OCI-LY3 (cell line): ENCODE measurements around the gene TRPV6.

ENCODE experiments used
- H2AFZ ChIP-seq: fragments of 200-600, 300-600 bp; shearing (Covaris generic); 2 replicates; pipeline ENCODE4 v1.6.0; 2014; ENCODE audit warnings: antibody characterized with exemption, low read depth, low read length
- H3K27ac ChIP-seq: fragments of 200-600, 300-600 bp; sonication (generic); 2 replicates; pipeline ENCODE4 v1.5.1; 2014; ENCODE audit warnings: mild to moderate bottlenecking, low read length, moderate library complexity, mixed read lengths
- H3K27me3 ChIP-seq: fragments of 200-600, 300-600 bp; sonication (generic); 2 replicates; pipeline ENCODE4 v1.6.1; 2014; ENCODE audit warnings: low read depth, low read length, mixed read lengths
- H3K36me3 ChIP-seq: fragments of 200-600, 300-600 bp; sonication (generic); replicated peaks from 2 replicates; pipeline ENCODE3; 2014; ENCODE audit warnings: low read depth, low read length, mixed read lengths
- H3K4me1 ChIP-seq: fragments of 300-600, 200-600 bp; sonication (generic); 2 replicates; pipeline ENCODE4 v1.6.1; 2014; ENCODE audit warnings: low read length, mixed read lengths
- H3K4me2 ChIP-seq: fragments of 200-600, 300-600 bp; sonication (generic); 2 replicates; pipeline ENCODE4 v1.6.1; 2014; ENCODE audit warnings: low read length, mixed read lengths
- H3K4me3 ChIP-seq: fragments of 300-600, 200-600 bp; sonication (generic); 2 replicates; pipeline ENCODE4 v1.5.1; 2014; ENCODE audit warnings: antibody characterized with exemption, mild to moderate bottlenecking, low read length, moderate library complexity
- H3K79me2 ChIP-seq: fragments of 300-600, 200-600 bp; shearing (Covaris generic); 2 replicates; pipeline ENCODE4 v1.6.1; 2014; ENCODE audit warnings: mild to moderate bottlenecking, low read length, mixed read lengths
- H3K9ac ChIP-seq: fragments of 300-600, 200-600 bp; shearing (Covaris generic); 2 replicates; pipeline ENCODE4 v1.6.0; 2014; ENCODE audit warnings: mild to moderate bottlenecking, low read length, moderate library complexity
- H3K9me3 ChIP-seq: fragments of 200-600, 300-600 bp; shearing (Covaris generic); 2 replicates; pipeline ENCODE4 v1.6.1; 2014; ENCODE audit warnings: low read length, mixed read lengths; ENCODE audit not compliant: insufficient read depth
- H4K20me1 ChIP-seq: fragments of 200-600, 300-600 bp; sonication (generic); 2 replicates; pipeline ENCODE4 v1.6.1; 2016; ENCODE audit warnings: low read length, mixed read lengths; ENCODE audit not compliant: insufficient read depth
- EZH2phosphoT487 ChIP-seq: fragments of 200-600 bp; shearing (Covaris generic); IDR thresholded peaks from 2 replicates; pipeline ENCODE4 v1.6.1; 2018; ENCODE audit warnings: antibody characterized with exemption, mixed run types, low read depth
- TF ChIP-seq, protein P1 (sequence below): fragments of 200-600, 300-600 bp; sonication (generic); IDR thresholded peaks from 2 replicates; pipeline ENCODE4 v1.5.1; 2014; ENCODE audit warnings: antibody characterized with exemption, low read length, low read depth

TRPV6 gene

DNA sequence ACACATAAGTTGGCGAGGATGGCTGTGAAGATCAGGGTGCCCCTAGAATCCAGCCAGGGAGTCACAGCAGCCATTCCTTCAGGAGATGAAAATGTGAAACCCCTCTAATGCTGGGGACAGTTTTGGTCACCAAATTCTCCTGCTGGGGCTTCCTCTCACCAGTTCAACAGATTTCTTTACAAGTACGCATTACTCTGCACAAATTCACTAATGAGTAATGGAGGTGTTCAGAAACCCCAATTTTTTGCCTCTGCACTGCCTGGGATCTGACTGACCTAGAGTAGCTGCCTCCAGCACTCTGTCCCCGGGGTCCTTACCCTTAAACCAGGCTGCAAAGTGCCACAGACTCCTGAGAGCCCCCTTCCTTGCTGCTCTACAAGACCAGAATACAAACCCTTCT is 31.9 kb upstream of the TRPV6 start:
- TF ChIP-seq, protein P1, sequence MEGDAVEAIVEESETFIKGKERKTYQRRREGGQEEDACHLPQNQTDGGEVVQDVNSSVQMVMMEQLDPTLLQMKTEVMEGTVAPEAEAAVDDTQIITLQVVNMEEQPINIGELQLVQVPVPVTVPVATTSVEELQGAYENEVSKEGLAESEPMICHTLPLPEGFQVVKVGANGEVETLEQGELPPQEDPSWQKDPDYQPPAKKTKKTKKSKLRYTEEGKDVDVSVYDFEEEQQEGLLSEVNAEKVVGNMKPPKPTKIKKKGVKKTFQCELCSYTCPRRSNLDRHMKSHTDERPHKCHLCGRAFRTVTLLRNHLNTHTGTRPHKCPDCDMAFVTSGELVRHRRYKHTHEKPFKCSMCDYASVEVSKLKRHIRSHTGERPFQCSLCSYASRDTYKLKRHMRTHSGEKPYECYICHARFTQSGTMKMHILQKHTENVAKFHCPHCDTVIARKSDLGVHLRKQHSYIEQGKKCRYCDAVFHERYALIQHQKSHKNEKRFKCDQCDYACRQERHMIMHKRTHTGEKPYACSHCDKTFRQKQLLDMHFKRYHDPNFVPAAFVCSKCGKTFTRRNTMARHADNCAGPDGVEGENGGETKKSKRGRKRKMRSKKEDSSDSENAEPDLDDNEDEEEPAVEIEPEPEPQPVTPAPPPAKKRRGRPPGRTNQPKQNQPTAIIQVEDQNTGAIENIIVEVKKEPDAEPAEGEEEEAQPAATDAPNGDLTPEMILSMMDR: no peak
- TF ChIP-seq EZH2phosphoT487: no peak
- peaks cover 45% of the 10 kb centered on the region for H3K27me3 ChIP-seq
- H3K9me3 ChIP-seq: no peaks in the 10 kb centered on the region

DNA sequence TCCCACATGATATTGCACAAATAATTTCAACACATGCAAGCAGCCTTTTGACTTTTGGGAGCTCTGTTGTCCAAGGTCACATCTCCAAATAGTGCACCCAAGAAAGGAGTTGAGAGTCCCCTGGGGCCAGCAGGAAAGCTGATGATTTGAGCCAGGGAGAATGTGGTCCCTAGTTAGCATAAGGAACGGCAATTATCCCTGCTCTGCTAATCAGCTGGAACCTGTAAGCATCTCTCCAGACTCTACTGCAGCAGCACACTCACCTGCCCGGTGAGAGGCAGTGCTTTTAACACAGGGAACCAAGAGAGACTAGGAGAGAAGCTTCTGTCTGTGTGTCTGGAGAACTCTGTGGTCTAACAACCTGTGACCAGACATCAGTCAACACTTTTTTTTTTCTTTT is 31.0 kb upstream of the TRPV6 start:
- Histone ChIP-seq H3K9ac (no peak overlapping the region), H3K4me1 (no peaks in the 10 kb centered on the region), H3K4me3 (no peak overlapping the region), H3K27ac (no peak overlapping the region), H3K79me2 (no peaks in the 10 kb centered on the region), H3K36me3 (no peaks in the 10 kb centered on the region), H3K27me3 (peaks cover 54% of the 10 kb centered on the region), H2AFZ (no peak overlapping the region), H4K20me1 (no peaks in the 10 kb centered on the region), H3K9me3 (no peaks in the 10 kb centered on the region), H3K4me2 (no peak overlapping the region)
- TF ChIP-seq EZH2phosphoT487: no peak
- TF ChIP-seq, protein P1: no peak

More for the DNA sequence above, 31.9 kb upstream of the TRPV6 start:
- no peak overlapping the region for H2AFZ ChIP-seq
- H4K20me1 ChIP-seq: no peaks in the 10 kb centered on the region
- no peak overlapping the region for H3K4me3 ChIP-seq
- no peak overlapping the region for H3K9ac ChIP-seq
- H3K4me2 ChIP-seq: no peak overlapping the region
- H3K36me3 ChIP-seq: no peaks in the 10 kb centered on the region
- no peaks in the 10 kb centered on the region for H3K79me2 ChIP-seq
- no peak overlapping the region for H3K27ac ChIP-seq
- H3K4me1 ChIP-seq: no peaks in the 10 kb centered on the region

DNA sequence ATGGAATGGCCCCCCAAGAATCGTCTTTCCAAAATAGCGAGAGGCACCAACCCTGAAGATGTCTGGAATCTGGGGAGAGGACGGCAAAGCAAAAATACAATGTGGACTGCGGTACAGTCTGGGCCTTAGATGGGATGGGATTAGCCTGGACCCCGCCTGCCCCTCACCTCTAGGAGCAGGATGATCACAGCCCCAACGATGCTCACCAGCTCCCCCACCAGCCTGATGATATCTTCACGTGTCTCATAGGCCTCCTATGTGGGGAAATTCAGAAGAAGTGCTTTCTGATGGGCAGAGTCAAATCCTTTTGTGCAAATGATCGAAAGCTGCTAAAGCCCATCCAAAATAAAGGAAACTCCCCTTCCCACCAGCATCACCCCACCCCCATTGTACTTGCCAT is 29.8 kb upstream of the TRPV6 start:
- Histone ChIP-seq H3K27ac (no peak overlapping the region), H3K79me2 (no peaks in the 10 kb centered on the region), H3K27me3 (peaks cover 66% of the 10 kb centered on the region), H2AFZ (no peak overlapping the region), H3K4me1 (no peaks in the 10 kb centered on the region), H3K9me3 (no peaks in the 10 kb centered on the region), H4K20me1 (no peaks in the 10 kb centered on the region), H3K9ac (no peak overlapping the region), H3K4me2 (no peak overlapping the region), H3K4me3 (no peak overlapping the region), H3K36me3 (no peaks in the 10 kb centered on the region)
- TF ChIP-seq, protein P1: no peak
- TF ChIP-seq EZH2phosphoT487: no peak

DNA sequence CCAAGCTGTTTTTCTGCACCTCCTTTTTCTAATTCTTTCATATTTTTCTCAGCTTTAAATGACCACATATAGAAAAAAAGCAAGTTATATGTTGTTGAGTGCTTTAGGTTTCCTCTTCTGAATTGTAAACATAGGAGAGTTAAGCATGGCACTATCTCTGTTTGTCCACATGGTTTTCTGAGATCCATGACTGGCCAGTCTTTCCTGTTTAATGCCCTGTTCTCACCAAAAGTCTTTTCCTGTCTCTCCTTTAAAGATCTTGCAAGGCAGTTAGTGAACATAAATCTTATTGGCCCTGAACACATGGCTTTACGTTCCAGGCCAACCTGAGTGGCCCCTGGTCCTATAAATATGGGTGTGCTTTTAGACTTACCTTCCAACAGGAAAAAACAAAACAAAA is 28.6 kb upstream of the TRPV6 start:
- Histone ChIP-seq H3K27me3 (peaks cover 67% of the 10 kb centered on the region), H2AFZ (no peak overlapping the region), H3K9ac (no peak overlapping the region), H4K20me1 (no peaks in the 10 kb centered on the region), H3K36me3 (no peaks in the 10 kb centered on the region), H3K9me3 (no peaks in the 10 kb centered on the region), H3K4me1 (no peaks in the 10 kb centered on the region), H3K27ac (no peak overlapping the region), H3K4me2 (no peak overlapping the region), H3K4me3 (no peak overlapping the region), H3K79me2 (no peaks in the 10 kb centered on the region)
- no peak for TF ChIP-seq EZH2phosphoT487
- TF ChIP-seq, protein P1: no peak
